ENCODE data around the gene JAK3.

JAK3 gene

DNA sequence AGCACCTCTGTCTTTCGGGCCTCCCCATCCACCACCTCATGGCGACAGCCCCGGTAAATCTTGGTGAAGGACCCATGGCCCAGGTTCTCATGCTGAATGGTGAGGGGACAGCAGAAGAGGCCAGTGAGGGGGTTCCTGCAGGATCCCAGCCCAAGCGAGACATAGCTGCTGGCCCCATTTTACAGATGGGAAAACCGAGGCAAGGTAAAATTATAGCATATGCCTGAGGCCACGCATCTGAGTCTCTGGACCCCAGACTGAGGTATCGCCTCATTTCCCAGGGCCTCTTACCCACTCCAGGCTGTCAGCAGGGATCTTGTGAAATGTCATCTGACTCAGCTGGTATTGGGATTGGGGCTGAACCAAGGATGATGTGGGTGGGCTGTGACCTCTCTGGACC is 9.8 kb downstream of the JAK3 start:
- DNase-seq = no peak

GRCh38 chr19:17836530-17836929 is 11.3 kb downstream of the JAK3 start:
- no peak for DNase-seq

- no peak for DNase-seq
Measured at GRCh38 chr19:17835182-17836006, 12.4 kb downstream of the JAK3 start.

- no peak for DNase-seq
Measured at GRCh38 chr19:17834350-17835181, 13.2 kb downstream of the JAK3 start.

DNA sequence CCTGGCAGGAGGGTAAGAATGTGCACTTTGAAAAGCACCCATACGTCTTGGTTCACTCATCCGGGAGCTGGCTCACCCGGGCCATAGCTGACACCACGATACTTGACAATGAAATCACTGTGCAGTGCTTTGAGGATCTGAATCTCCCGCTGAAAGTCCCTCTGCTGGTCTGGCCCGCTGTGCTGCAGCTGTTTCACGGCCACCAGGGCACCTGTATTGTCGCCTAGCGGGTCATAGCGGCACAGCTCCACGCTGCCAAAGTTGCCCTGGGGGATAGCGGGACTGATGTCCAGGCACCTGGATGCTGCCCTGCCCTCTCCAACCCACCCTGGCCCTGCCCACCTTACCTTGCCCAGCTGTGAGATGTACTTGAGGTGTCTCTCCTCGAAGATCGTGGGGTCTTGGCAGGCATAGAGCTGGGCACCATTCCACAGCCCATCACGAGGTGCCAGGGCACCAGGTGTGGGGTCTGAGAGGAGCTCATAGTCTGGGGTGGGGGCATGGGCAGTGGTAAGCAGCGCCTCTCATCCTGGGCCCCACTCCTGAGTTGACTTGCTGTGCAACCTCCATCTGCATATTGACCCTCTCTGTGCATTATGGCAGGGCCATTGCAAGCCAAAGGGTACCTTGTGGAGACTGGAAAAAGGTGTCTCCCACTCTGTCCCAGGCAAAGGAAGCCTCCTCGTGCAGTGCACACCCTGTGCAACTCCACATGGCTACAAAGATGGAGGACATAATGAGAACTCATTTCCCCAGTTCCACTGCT is 15.2 kb downstream of the JAK3 start:
- no peak for DNase-seq

DNA sequence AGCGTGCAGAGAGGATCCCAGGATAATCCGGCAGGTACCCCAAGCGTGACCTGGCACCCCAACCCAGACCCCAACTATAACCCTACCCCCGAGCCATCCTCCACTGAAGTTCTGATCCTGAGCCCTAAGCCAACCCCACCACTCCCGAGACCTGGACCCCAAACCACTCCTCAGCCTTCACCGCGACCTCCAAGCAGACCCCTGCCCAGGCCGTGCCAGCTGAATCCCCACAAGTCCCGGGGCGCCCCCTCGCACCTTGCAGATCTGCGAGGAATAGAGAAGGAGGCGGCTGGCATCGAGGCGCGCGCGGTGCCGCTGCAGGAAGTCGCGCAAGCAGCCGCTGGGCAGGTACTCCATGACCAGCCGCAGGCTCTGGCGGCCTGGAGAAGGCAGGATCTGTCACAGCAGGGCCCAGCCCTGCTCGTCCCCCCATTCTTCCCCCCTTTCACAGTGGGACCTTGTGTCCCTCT is 16.3 kb downstream of the JAK3 start:
- no peak for DNase-seq

DNA sequence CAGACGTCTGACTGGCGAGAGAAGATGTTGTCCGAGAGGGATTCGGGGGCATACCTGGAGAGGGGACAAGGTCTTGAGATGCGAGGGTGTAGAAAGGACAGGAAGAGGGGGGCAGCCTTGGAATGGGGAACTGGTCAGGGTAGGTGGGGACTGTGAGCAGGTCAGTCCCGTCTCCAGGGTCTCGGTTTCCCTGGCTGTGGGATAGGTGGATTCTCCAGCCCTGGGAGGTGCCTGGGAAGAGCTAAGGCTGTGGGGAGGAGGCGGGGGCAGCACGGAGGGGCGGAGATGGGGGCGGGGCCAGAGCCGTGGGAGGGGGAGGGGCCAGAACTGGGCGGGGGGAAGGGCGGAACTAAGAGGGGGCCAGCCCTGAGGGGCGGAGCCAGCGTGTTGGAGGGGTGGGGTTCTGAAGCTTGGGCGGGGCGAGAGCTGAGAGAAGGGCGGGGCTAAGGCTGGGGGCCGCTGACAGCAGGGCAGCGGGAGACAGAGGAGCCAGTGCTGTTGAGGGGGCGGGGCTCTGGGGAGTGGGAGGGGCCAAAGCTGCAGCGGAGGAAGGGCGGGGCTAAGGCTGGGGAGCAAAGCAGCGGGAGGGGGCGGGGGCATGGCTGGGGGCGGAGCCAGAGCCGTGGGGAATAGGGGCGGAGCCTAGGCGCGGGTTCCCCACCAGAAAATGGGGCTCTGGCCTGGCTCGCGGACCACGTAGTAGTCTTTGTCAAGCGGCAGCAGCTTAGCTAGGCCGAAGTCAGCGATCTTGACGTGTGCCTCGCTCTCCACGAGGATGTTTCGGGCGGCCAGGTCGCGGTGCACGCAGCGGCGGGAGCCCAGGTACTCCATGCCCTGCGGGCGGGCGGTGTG is 17.0 kb downstream of the JAK3 start:
- peak; percentile 73 for DNase-seq

GRCh38 chr19:17829855-17830566 is 17.8 kb downstream of the JAK3 start:
- peak; percentile 37 for DNase-seq

GRCh38 chr19:17826508-17827056 is 21.2 kb downstream of the JAK3 start:
- no peak for DNase-seq

GRCh38 chr19:17824339-17824738 is 23.4 kb downstream of the JAK3 start:
- no peak for DNase-seq

- no peak for DNase-seq
Measured at GRCh38 chr19:17821190-17821589, 26.6 kb downstream of the JAK3 start, which contains the start of gene INSL3. INSL3 (minus strand) TSS chr19:17821519; CDS start chr19:17821506, 13 bp downstream.

GRCh38 chr19:17817668-17818363 is 30.0 kb downstream of the JAK3 start:
- DNase-seq = no peak

DNA sequence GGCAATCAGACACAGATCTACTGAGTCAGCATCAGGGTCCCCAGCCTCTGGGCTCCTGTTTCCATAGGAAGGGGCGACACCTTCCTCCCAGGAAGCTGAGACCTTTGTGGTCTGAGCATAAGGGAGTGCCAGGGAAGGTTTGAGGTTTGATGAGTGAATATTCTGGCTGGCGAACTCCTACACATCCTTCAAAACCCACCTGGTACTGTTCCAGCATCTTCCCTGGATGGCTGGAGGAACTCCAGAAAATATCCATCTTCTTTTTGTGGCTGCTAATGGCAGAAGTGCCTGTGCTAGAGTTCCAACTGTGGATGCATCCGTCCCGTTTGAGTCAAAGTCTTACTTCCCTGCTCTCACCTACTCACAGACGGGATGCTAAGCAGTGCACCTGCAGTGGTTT is 35.7 kb downstream of the JAK3 start:
- DNase-seq = no peak

DNA sequence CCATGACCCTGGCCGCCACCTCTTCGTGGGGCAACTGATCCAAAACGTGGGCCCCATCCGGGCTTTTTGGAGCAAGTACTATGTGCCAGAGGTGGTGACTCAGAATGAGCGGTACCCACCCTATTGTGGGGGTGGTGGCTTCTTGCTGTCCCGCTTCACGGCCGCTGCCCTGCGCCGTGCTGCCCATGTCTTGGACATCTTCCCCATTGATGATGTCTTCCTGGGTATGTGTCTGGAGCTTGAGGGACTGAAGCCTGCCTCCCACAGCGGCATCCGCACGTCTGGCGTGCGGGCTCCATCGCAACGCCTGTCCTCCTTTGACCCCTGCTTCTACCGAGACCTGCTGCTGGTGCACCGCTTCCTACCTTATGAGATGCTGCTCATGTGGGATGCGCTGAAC is 36.1 kb downstream of the JAK3 start:
- DNase-seq = no peak

GRCh38 chr19:17811103-17811502 is 36.7 kb downstream of the JAK3 start:
- DNase-seq = no peak

- DNase-seq = no peak
Measured at GRCh38 chr19:17807731-17808316, 40.0 kb downstream of the JAK3 start.

GRCh38 chr19:17806945-17807344 is 40.8 kb downstream of the JAK3 start:
- no peak for DNase-seq

DNA sequence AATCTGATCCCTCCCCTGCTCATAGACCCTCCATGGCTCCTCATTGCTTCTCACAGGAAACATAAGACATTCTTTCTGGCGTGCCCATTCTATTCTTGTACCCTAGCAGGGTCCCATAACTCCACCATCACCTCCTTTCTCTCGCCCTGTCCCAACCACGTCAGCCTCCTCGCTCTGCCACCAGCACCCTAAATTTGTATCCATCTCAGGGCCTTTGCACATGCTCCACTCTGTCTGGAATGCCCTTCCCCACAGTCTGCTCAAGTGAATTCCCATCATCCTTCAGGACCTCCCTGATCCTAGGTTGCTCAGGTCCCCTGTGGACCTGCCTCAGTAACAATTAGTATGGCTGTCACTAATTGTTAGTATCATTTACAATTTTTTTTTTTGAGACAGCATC is 42.4 kb downstream of the JAK3 start:
- DNase-seq = no peak

GRCh38 chr19:17803264-17803896 is 44.4 kb downstream of the JAK3 start:
- DNase-seq = no peak

Data from NCI-H1694 (cell line).